ENCODE measurements around the gene CAMTA1.

Gene CAMTA1

GRCh38 chr1:6935911-6936690, 150.8 kb downstream of the CAMTA1 start:
- DNase-seq, result no peak

GRCh38 chr1:6937048-6937447, 151.8 kb downstream of the CAMTA1 start:
- no peak for DNase-seq

GRCh38 chr1:6939363-6939762, 154.1 kb downstream of the CAMTA1 start:
- DNase-seq, result no peak

GRCh38 chr1:6941786-6942185, 156.5 kb downstream of the CAMTA1 start:
- DNase-seq, result no peak

GRCh38 chr1:6942990-6943389, 157.7 kb downstream of the CAMTA1 start:
- DNase-seq, result no peak

GRCh38 chr1:6944434-6944833, 159.2 kb downstream of the CAMTA1 start:
- no peak for DNase-seq

- no peak for DNase-seq
These were observed 162.7 kb downstream of the CAMTA1 start for GRCh38 chr1:6947952-6948351.

- no peak for DNase-seq
These were observed 163.2 kb downstream of the CAMTA1 start for GRCh38 chr1:6948416-6948815.

- no peak for DNase-seq
These were observed 163.6 kb downstream of the CAMTA1 start for GRCh38 chr1:6948861-6949260.

- DNase-seq, result no peak
These were observed 164.9 kb downstream of the CAMTA1 start for GRCh38 chr1:6950001-6950765.

- no peak for DNase-seq
These were observed 166.3 kb downstream of the CAMTA1 start for GRCh38 chr1:6951536-6951935.

GRCh38 chr1:6953216-6953615, 168.0 kb downstream of the CAMTA1 start:
- no peak for DNase-seq

GRCh38 chr1:6953907-6954364, 168.7 kb downstream of the CAMTA1 start:
- DNase-seq, result no peak

- DNase-seq, result no peak
These were observed 169.3 kb downstream of the CAMTA1 start for GRCh38 chr1:6954591-6954990.

- DNase-seq, result no peak
These were observed 170.3 kb downstream of the CAMTA1 start for GRCh38 chr1:6955357-6956094.

- DNase-seq, result no peak
These were observed 171.4 kb downstream of the CAMTA1 start for GRCh38 chr1:6956488-6957159.

GRCh38 chr1:6957341-6957740, 172.1 kb downstream of the CAMTA1 start:
- DNase-seq, result no peak

GRCh38 chr1:6958407-6959030, 173.3 kb downstream of the CAMTA1 start:
- DNase-seq, result no peak

GRCh38 chr1:6959491-6959890, 174.2 kb downstream of the CAMTA1 start:
- no peak for DNase-seq

GRCh38 chr1:6960291-6960811, 175.1 kb downstream of the CAMTA1 start:
- DNase-seq, result no peak

GRCh38 chr1:6960860-6961259, 175.6 kb downstream of the CAMTA1 start:
- no peak for DNase-seq

GRCh38 chr1:6961289-6961688, 176.0 kb downstream of the CAMTA1 start:
- no peak for DNase-seq
